ENCODE measurements around the gene CAPS. TPM values are rescaled to one million over a fixed set of nuclear protein-coding genes. Genes with fewer than 3 reads are reported as not detected.
A peak's percentile ranks its signal among the peaks of the same experiment; 100 is the strongest.

The CAPS gene
- total RNA-seq, 1 experiment from 2014 or later = 255 TPM

DNA sequence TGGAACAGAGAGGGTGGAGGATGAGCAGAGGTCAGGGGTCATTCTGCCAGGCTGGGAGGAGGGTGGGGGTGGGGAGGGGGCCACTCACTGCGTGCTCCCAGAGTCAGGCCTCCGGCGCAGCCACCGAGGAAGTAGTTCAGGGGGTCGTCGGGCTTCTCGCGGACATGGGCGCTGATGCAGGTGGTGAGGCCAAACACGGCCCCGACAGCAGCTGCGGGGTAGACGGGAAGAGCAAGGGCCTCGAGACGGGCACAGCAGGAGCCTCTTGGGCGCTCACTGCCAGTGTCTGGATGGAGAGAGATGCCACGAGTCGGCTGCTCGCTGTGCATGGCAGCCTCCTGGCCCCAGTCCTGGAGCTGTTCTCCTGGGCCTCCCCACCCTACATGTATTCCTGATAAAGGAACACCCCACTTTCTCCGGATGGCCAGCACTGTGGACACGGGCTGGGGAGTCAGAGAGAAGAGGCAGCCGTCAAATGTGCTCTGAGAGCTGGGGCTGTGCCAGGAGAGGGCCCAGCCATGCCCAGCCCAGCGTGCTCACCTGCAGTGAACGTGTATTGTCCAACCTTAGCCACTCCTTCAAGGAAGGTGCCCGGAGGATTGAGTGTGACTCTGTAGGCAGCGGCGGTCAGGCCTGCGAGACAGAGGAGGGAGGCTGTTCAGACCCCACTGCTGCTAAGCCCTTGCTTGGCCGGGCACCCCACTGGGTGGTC is 17.5 kb upstream of the CAPS start:
- intact Hi-C loops (cut with micrococcal nuclease) = no loop called here
- H3K4me2 ChIP-seq (ENCODE audit: low read length) = no peak overlapping the region

DNA sequence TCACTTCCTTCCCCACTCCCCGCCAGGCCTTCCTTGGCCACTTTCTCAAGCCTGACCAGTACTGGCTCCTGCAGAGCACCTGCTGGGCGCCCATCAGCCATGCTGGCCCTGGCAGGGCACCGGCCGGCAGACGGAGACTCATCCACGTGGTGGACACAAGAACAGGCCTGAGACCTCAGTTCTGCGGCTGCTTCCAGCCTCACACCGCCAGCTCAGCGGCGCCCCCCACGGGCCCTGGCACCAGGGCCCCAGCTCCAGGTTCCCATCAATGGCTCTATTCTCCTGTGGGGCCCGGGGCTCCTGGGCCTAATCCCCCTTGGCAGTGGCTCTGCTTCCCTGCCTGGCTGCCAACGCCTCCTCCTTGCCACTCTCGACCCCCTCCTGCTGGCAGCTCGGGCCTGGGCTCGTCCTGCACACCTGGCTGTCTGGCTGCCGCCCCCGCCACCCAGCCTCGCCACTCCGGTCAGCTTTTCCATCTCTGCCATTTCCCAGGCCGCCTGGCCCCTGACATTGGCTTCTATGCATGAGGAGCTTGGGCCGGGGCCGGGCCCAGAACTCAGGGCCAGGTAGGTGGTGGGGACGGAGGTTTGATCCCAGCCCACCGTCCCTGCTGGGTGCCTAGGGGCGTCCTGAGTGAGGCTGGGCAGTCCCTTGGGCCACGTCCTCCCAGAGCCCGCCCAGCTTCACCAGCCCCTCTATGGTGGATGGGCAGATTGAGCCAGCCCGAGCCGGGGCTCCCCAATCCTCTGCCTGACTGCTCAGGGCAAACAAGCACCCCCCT is 16.7 kb upstream of the CAPS start:
- Histone ChIP-seq H3K9me2 (replicated peaks; ENCODE audit: low read length) (no peaks in the 10 kb centered on the region), H3K4me2 (ENCODE audit: low read length) (no peak overlapping the region), H3F3A (ENCODE audit: low read length, unreplicated experiment) (no peaks in the 10 kb centered on the region), H2AFZ (ENCODE audit: low read length) (no peak overlapping the region), H3K27me3 (ENCODE audit: low read length) (no peaks in the 10 kb centered on the region), H3K9ac (ENCODE audit: low read length) (no peak overlapping the region), H3K4me1 (ENCODE audit: insufficient read depth, low read length) (peaks cover 3% of the 10 kb centered on the region), H4K20me1 (ENCODE audit: low read length) (peaks cover 25% of the 10 kb centered on the region), H3K79me2 (ENCODE audit: low read length) (peaks cover 47% of the 10 kb centered on the region), H3K36me3 (ENCODE audit: low read depth, low read length) (peaks cover 20% of the 10 kb centered on the region; the same call in 1 of the 2 replicates), H3K9me3 (ENCODE audit: low read length) (no peaks in the 10 kb centered on the region), H3K4me3 (ENCODE audit: low read length) (no peak overlapping the region), H3K27ac (ENCODE audit: low read length) (no peak overlapping the region)
- TF ChIP-seq EZH2phosphoT487 (IDR thresholded peaks at IDR 0.05; ENCODE audit: borderline replicate concordance, low read length) = no peak
- TF ChIP-seq, protein P1, sequence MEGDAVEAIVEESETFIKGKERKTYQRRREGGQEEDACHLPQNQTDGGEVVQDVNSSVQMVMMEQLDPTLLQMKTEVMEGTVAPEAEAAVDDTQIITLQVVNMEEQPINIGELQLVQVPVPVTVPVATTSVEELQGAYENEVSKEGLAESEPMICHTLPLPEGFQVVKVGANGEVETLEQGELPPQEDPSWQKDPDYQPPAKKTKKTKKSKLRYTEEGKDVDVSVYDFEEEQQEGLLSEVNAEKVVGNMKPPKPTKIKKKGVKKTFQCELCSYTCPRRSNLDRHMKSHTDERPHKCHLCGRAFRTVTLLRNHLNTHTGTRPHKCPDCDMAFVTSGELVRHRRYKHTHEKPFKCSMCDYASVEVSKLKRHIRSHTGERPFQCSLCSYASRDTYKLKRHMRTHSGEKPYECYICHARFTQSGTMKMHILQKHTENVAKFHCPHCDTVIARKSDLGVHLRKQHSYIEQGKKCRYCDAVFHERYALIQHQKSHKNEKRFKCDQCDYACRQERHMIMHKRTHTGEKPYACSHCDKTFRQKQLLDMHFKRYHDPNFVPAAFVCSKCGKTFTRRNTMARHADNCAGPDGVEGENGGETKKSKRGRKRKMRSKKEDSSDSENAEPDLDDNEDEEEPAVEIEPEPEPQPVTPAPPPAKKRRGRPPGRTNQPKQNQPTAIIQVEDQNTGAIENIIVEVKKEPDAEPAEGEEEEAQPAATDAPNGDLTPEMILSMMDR (conservative IDR thresholded peaks at IDR 0.05; ENCODE audit: low read depth, low read length) = peak; percentile 45; the same call in 1 of the 2 replicates
- ChIA-PET POLR2A (ENCODE audit: unreplicated experiment) (interaction anchor here (0.7 kb wide), 1 partner anchor 169 kb away, joined by 3 read pairs; no protein-coding TSS in a partner anchor), CTCF (no interaction called here)
- DNase-seq (no peak), ATAC-seq (no peak)
- intact Hi-C loops (cut with micrococcal nuclease) = no loop called here
- no TSS peak for BruUV-seq (replicated peaks)

More for the DNA sequence above, 17.5 kb upstream of the CAPS start:
- ATAC-seq (no peak), DNase-seq (no peak)
- Histone ChIP-seq H3K9me3 (ENCODE audit: low read length) (no peaks in the 10 kb centered on the region), H4K20me1 (ENCODE audit: low read length) (peaks cover 23% of the 10 kb centered on the region), H3K27me3 (ENCODE audit: low read length) (no peaks in the 10 kb centered on the region), H3F3A (ENCODE audit: low read length, unreplicated experiment) (no peaks in the 10 kb centered on the region), H3K9me2 (replicated peaks; ENCODE audit: low read length) (no peaks in the 10 kb centered on the region), H3K36me3 (ENCODE audit: low read depth, low read length) (peaks cover 20% of the 10 kb centered on the region; the same call in 1 of the 2 replicates), H3K4me1 (ENCODE audit: insufficient read depth, low read length) (no peaks in the 10 kb centered on the region), H3K4me3 (ENCODE audit: low read length) (no peak overlapping the region), H3K79me2 (ENCODE audit: low read length) (peaks cover 38% of the 10 kb centered on the region), H3K9ac (ENCODE audit: low read length) (no peak overlapping the region), H2AFZ (ENCODE audit: low read length) (no peak overlapping the region), H3K27ac (ENCODE audit: low read length) (no peak overlapping the region)
- BruUV-seq (replicated peaks) = no TSS peak
- CTCF ChIA-PET = no interaction called here
- POLR2A ChIA-PET (ENCODE audit: unreplicated experiment) = no interaction called here
- TF ChIP-seq, protein P1 (conservative IDR thresholded peaks at IDR 0.05; ENCODE audit: low read depth, low read length) = no peak
- TF ChIP-seq EZH2phosphoT487 (IDR thresholded peaks at IDR 0.05; ENCODE audit: borderline replicate concordance, low read length) (no peak), EZH2 (IDR thresholded peaks at IDR 0.05; ENCODE audit: low read length, unreplicated experiment) (no peak)
